Kasumi-1 (cell line): ENCODE data around the gene CD226.
"Not testable (repeated sequence)": the region's sequence is repeated elsewhere in the genome, so short reads cannot be mapped to it uniquely, and the experiment has no call there.

Source experiments
- DNase-seq, 2 experiments: peaks; one replicate each; lab custom pipeline; 2025; lab: John Stamatoyannopoulos, UW

The CD226 gene

DNA sequence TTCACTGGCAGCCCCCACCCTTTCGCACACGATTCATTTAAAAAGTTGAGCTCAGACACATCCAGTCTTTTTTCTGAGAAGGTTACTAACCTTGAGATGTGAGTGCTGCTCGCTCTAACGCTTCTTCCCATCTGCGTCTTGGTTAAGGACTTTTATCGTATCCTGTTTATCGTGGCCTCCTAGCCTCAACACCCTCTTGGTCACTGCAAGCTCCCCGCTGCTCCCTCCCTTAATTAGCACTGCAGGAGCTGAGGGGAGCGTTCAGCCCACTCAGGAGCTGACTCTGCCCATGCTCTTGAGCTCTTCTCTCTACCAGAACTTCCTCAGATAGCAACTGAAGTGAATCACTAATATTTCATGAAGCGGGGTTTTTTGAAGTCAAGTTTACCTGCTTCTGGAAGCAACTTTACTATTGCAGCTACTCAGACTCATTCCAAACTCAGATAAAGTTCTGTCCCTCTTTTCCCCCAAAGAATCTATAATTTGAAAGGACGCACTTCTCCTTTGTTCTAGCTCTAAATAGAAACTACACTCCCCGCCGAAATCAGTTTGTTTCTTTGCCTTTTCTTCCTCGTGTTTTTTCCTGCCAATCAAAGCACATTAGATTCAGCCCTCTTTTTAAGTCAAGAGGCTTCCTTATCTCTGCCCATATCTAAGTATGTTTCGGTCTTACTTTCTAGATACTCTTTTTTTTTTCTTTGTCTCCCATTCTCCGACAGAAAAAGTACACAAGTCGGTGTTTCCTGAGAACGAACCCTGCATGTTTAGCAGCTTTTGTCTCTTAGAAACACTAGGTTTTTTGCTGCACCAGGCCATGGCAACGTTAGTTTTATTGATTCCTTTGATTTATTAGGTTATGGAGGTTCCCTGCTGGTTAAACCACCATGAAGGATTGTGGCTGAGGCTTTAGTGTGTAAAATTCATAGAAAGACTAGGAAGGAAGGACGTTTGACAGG, 9.3 kb upstream of the CD226 start:
- no peak for DNase-seq

GRCh38 chr18:69956057-69956456, 8.4 kb upstream of the CD226 start:
- no peak for DNase-seq

GRCh38 chr18:69954719-69955480, 7.2 kb upstream of the CD226 start:
- DNase-seq: no peak

DNA sequence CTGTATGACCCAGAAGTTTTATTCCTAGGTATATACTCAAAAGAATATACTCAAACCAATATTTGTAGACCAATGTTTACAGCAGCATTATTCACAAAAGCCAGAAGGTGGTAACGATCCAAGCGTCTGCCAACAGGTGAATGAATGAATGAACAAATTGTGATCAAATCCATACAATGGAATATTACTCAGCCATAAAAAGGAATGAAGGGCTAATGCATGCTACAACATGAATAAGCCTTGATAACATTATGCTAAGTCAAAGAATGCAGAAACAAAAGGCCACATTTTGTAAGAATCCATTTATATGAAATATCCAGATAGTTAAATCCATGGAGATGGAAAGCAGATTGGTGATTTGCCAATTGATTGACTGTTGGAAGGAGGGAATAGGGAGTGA, 5.5 kb upstream of the CD226 start:
- no peak for DNase-seq

GRCh38 chr18:69951182-69951581, 3.5 kb upstream of the CD226 start:
- DNase-seq: no peak

GRCh38 chr18:69949538-69949936, 1.9 kb upstream of the CD226 start:
- DNase-seq: no peak

GRCh38 chr18:69948919-69949537, 1.4 kb upstream of the CD226 start:
- no peak for DNase-seq

DNA sequence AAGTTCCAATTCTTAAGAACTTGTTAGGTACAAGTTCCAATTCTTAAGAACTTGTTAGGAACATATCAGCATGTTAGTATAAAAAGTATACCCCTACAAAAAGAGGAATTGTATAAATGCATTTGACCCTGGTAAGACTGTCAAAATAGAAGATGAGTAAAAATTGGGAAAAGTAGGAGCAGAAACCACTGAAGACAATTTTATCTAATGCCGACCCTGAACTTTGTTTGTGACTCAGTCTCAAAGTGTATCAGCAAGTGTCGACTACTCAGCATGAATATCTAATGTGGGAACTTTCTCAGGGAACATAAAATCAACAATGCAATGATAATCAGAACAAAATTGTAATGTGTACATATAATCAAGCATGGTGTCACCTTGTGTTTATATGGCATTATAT, 583 bp upstream of the CD226 start:
- DNase-seq: no peak

DNA sequence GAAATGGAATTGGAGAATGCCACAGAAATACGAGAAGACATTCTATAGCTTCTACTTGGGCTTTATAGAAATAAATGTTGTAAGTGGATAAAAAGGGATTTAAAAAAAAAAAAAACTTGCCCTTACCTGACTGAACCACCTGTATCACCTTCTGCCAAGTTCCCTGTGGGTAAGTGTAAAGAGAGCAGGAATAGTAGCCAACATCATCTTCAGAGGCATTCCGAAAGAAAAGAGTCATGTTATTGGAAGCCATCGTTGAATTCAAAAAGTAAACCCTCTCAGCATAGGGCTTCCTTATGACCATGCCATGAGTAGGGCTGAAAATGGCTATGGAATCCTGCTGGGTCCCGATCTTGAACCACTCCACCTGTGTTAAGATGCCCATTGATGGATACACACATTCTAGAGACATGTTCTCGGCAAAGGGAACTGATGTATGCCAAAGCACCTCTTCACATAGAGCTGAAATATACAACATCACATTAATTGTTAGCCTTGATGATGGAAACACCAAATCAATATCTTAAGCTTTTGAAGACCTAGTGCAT, 991 bp downstream of the CD226 start:
- no peak for DNase-seq

DNA sequence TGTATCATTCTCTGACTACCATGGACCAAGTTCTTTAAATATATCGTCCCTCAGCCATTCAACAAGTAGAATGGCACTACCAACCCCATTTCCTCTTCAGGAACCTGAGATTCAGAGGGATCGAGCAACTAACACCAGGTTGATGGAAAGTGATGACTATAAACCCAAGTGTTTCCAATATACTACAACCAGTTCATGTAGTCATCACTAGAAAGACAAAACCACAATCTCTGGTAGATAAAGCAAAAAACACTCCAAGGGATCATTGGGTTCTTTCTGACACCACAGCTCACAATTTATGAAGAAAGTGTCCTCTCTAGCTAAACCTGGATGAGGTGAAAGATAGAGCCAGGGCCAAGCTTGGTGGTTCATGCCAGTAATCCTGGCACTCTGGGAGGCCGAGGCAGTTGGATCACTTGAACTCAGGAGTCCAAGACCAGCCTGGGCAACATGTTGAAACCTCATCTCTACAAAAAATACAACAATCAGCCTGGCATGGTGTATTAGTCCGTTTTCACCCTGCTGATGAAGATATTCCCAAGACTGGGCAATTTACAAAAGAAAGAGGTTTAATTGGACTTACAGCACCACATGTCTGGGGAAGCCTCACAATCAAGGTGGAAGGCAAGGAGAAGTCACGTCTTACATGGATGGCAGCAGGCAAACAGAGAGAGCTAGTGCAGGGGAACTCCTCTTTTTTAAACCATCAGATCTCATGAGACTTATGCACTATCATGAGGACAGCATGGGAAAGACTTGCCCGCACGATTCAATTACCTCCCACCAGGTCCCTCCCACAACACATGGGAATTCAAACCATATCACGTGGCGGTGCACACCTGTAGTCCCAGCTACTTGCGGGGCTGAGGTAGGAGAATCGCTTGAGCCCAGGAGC, 2.2 kb downstream of the CD226 start:
- no peak for DNase-seq

DNA sequence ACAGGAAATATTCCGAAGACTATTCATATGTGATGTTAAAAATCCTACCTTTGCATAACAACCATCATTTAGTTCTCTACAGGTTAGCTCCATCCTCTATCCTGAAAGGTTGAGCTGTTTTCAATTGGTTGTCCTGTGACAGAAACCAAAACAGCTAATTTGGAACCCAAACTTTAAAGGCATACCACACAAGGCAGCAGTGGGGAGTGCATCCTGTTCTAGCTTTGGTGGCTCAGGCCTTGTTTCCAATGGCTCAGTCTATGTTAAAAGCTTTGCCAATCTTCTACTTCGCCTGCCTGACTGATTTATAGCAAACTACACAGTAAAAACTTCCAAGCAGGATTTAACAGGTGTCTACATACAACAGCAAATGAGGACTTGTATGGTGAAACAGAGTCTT, 3.2 kb downstream of the CD226 start:
- no peak for DNase-seq

GRCh38 chr18:69943021-69943420, 4.7 kb downstream of the CD226 start:
- DNase-seq: no peak

- no peak for DNase-seq
Measured at GRCh38 chr18:69941183-69941582, 6.5 kb downstream of the CD226 start.

GRCh38 chr18:69939812-69940211, 7.9 kb downstream of the CD226 start:
- DNase-seq: not testable (repeated sequence)

DNA sequence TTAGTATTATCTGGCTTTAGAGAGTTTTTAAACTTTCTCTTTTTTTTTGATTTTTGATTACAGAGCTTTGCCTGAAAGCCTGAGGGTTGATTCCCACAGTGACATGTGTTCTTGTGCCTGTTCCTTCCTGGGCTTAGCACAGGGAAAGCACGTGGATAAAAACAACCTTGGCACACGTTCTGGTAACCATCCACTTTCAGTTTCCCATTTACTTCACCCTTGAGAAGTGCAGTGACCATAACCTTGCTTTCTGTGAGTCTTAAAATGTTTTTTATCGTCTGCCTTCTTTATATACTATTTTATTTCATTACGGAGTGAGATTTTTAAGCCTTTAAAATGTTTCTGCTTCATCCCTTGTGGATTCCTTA, 11.5 kb downstream of the CD226 start:
- DNase-seq: no peak

- peak in 1 of 2 experiments; percentile 8 for DNase-seq
Measured at GRCh38 chr18:69935319-69936190, 12.1 kb downstream of the CD226 start.

- no peak for DNase-seq
Measured at GRCh38 chr18:69934601-69935265, 12.9 kb downstream of the CD226 start.

GRCh38 chr18:69929041-69929774, 18.5 kb downstream of the CD226 start:
- no peak for DNase-seq

DNA sequence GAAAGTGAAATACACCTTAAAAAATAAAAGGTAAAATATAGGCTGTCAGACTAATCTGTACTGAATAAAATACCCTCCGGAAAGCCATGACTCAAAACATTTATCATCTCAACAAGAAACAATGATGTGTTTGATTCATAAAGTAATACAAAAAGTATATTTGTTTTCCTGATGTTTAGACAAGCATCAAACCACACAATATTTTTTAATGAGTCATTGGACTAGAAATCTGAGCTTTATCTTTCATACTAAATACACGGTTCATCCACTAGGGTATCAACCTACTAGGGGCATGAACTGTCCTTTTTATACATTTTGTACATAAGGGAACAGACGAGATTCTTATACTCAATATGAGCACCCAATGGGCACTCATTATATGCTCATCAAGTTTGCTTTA, 31.3 kb downstream of the CD226 start:
- no peak for DNase-seq
